K562 (cell line): Measurements from ENCODE around the gene ACY1.

Experiments
- TF ChIP-seq, protein P1 (sequence below): fragments of 150-350 bp; IDR thresholded peaks from 2 replicates; pipeline ENCODE4 v1.6.1; 2014; ENCODE audit warnings: low read depth, mild to moderate bottlenecking, low read length, borderline replicate concordance
- TF ChIP-seq, protein P2 (sequence below), 3 experiments: IDR thresholded peaks in 2 of 3; conservative IDR thresholded peaks in 1 of 3; 2 replicates each; pipeline ENCODE4 v1.5.1; 2011 to 2012; ENCODE audit warnings: low read length in 3 of 3, mild to moderate bottlenecking in 3 of 3, control low read depth in 2 of 3, improper control_type of control experiment in 1 of 3, inconsistent platforms in 1 of 3, low read depth in 1 of 3, mixed read lengths in 1 of 3, moderate library complexity in 1 of 3; ENCODE audit not compliant: insufficient read depth in 2 of 3

DNA sequence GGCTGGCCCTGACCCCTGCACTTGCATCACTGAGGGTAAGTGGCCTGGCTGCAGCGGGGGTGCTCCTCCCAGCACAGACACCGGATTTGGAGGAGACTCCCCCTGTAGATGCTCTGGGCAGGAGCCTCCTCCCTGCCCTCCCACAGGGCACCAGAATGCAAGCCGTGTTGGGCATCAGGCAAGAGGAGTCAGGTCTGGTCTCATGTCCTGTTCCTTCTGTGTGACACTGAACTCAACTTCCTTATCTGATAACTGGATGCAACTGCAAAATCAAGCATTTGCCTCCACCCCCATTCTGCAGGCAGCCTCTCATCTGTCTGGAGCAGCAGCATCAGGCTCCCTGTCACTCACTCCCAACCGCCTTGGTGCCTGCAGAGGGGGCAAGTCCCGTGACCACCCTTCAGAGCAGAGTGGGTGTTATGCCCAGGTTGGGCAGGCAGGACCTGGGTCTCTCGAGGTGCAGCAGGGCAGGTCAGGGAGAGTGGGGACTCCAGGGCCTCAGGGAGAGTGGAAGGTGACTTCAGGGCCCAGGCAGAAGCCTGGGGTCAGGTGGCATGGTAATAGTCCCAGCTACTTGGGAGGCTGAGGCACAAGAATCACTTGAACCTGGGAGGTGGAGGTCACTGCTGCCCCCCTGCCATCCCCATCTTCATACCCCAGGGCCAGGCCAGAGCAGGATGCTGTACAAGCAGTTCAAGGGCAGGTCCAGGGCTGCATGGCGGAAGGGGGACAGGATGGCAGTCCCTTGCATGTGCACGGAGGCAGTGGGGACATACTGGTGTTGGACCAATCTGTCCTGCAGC is 22.9 kb downstream of the ACY1 start:
- TF ChIP-seq, protein P1, sequence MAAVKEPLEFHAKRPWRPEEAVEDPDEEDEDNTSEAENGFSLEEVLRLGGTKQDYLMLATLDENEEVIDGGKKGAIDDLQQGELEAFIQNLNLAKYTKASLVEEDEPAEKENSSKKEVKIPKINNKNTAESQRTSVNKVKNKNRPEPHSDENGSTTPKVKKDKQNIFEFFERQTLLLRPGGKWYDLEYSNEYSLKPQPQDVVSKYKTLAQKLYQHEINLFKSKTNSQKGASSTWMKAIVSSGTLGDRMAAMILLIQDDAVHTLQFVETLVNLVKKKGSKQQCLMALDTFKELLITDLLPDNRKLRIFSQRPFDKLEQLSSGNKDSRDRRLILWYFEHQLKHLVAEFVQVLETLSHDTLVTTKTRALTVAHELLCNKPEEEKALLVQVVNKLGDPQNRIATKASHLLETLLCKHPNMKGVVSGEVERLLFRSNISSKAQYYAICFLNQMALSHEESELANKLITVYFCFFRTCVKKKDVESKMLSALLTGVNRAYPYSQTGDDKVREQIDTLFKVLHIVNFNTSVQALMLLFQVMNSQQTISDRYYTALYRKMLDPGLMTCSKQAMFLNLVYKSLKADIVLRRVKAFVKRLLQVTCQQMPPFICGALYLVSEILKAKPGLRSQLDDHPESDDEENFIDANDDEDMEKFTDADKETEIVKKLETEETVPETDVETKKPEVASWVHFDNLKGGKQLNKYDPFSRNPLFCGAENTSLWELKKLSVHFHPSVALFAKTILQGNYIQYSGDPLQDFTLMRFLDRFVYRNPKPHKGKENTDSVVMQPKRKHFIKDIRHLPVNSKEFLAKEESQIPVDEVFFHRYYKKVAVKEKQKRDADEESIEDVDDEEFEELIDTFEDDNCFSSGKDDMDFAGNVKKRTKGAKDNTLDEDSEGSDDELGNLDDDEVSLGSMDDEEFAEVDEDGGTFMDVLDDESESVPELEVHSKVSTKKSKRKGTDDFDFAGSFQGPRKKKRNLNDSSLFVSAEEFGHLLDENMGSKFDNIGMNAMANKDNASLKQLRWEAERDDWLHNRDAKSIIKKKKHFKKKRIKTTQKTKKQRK = no peak
- TF ChIP-seq, protein P2, sequence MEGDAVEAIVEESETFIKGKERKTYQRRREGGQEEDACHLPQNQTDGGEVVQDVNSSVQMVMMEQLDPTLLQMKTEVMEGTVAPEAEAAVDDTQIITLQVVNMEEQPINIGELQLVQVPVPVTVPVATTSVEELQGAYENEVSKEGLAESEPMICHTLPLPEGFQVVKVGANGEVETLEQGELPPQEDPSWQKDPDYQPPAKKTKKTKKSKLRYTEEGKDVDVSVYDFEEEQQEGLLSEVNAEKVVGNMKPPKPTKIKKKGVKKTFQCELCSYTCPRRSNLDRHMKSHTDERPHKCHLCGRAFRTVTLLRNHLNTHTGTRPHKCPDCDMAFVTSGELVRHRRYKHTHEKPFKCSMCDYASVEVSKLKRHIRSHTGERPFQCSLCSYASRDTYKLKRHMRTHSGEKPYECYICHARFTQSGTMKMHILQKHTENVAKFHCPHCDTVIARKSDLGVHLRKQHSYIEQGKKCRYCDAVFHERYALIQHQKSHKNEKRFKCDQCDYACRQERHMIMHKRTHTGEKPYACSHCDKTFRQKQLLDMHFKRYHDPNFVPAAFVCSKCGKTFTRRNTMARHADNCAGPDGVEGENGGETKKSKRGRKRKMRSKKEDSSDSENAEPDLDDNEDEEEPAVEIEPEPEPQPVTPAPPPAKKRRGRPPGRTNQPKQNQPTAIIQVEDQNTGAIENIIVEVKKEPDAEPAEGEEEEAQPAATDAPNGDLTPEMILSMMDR (IDR thresholded peaks at IDR 0.05 in 2 of 3, conservative IDR thresholded peaks at IDR 0.05 in 1 of 3; ENCODE audit: insufficient read depth in 2 of 3, low read depth in 1 of 3, low read length in 3 of 3) = no peak
